Lung (tissue), 12 donors: ENCODE data around the gene VAMP5. TPM values are rescaled to one million over a fixed set of nuclear protein-coding genes. Genes with fewer than 3 reads are reported as not detected.

Experiments
- ATAC-seq: fragments of 200-7000 bp; cut with Tn5 transposase; one replicate; pipeline ENCODE4 v1.9.1; 2020; ENCODE audit warnings: moderate number of reproducible peaks; ENCODE audit not compliant: insufficient read depth, low FRiP score
- DNase-seq, 3 donors: peaks; one replicate each; pipeline ENCODE4 v3.0.0-alpha.2; 2013 to 2017
- H3K27ac ChIP-seq, 2 donors: one replicate each; pipeline ENCODE4 v1.5.1; 2013; ENCODE audit warnings: mild to moderate bottlenecking in 2 of 2, moderate library complexity in 2 of 2, control low read depth in 1 of 2, inconsistent platforms in 1 of 2, low read depth in 1 of 2, low read length in 1 of 2
- H3K27me3 ChIP-seq, 3 donors: one replicate each; pipeline ENCODE4 v1.5.1; 2013; ENCODE audit warnings: low read length in 2 of 3; ENCODE audit not compliant: control insufficient read depth in 3 of 3, insufficient read depth in 3 of 3
- H3K36me3 ChIP-seq, 4 donors: one replicate each; pipeline ENCODE4 v1.5.1; 2013; ENCODE audit warnings: low read length in 4 of 4, mild to moderate bottlenecking in 1 of 4, moderate library complexity in 1 of 4; ENCODE audit not compliant: control insufficient read depth in 4 of 4, insufficient read depth in 4 of 4
- H3K4me1 ChIP-seq, 5 donors: one replicate each; pipeline ENCODE4 v1.5.1; 2013; ENCODE audit warnings: low read length in 5 of 5, mild to moderate bottlenecking in 2 of 5, moderate library complexity in 1 of 5; ENCODE audit not compliant: control insufficient read depth in 5 of 5, insufficient read depth in 5 of 5
- H3K4me3 ChIP-seq: one replicate; pipeline ENCODE4 v1.5.1; 2013; ENCODE audit warnings: mild to moderate bottlenecking, control low read depth, moderate library complexity
- H3K9ac ChIP-seq, 2 donors: one replicate each; pipeline ENCODE4 v1.5.1; 2013; ENCODE audit warnings: low read length in 2 of 2, control low read depth in 1 of 2; ENCODE audit not compliant: insufficient read depth in 1 of 2
- H3K9me3 ChIP-seq, 4 donors: one replicate each; pipeline ENCODE4 v1.5.1; 2013; ENCODE audit warnings: low read length in 3 of 4, mild to moderate bottlenecking in 1 of 4, moderate library complexity in 1 of 4; ENCODE audit not compliant: control insufficient read depth in 4 of 4, insufficient read depth in 3 of 4
- CTCF ChIP-seq: IDR thresholded peaks from 2 replicates; pipeline ENCODE4 v1.5.1; 2012; ENCODE audit warnings: mild to moderate bottlenecking; ENCODE audit errors: control extremely low read depth, extremely low read depth
- WGBS, 2 donors: extraction: QIAGEN DNeasy Blood & Tissue Kit; methylation state at CpG; one replicate each; pipeline ENCODE4 v1.1.7; 2013; 5-methylcytosine and 5-hydroxymethylcytosine counted together
- polyA plus RNA-seq, 2 donors: library from polyadenylated mRNA; stranded (reverse); fragments of 200-250 nt; gene quantifications; one replicate each; pipeline ENCODE4 v1.2.1, GENCODE V29; 2013
- total RNA-seq, 2 donors: library from RNA; depleted of rRNA in 1 of 2; stranded (reverse); fragments of >200 nt in 1 of 2; gene quantifications; one replicate each; pipeline ENCODE4 v1.2.1, GENCODE V29; 2014 to 2021
- donor health status: control.
- donor health status: control.
- donor health status: Bipolar disorder and iron deficiency.
- donor health status: healthy.
- donor health status: DM: yes; HTN: yes; CAD: no.

VAMP5 gene
- total and polyA plus RNA-seq, 4 donors: 18.5 to 165 (median 73.0) TPM

GRCh38 chr2:85549095-85549494, 35.1 kb upstream of the VAMP5 start:
- 74 to 93% methylated on average over 10 of the region's 10 CpGs for WGBS, 2 donors
- Histone ChIP-seq H3K9me3 (no peaks in the 10 kb centered on the region), H3K9ac (no peak overlapping the region), H3K27ac (no peak overlapping the region), H3K4me1 (no peaks in the 10 kb centered on the region), H3K4me3 (no peak overlapping the region), H3K27me3 (no peaks in the 10 kb centered on the region), H3K36me3 (peaks cover 26 to 48% (median 32%) of the 10 kb centered on the region in 4 donors)
- no peak for TF ChIP-seq CTCF
- DNase-seq (no peak), ATAC-seq (no peak)

- Histone ChIP-seq H3K9ac (no peak overlapping the region), H3K9me3 (no peaks in the 10 kb centered on the region), H3K27ac (peak overlapping the region in 1 of 2 donors; percentile 13), H3K4me1 (no peaks in the 10 kb centered on the region), H3K36me3 (peaks cover 25 to 47% (median 33%) of the 10 kb centered on the region in 4 donors), H3K27me3 (no peaks in the 10 kb centered on the region), H3K4me3 (no peak overlapping the region)
- WGBS, 2 donors: 21 to 45% methylated on average over 4 of the region's 4 CpGs
- ATAC-seq: no peak
- TF ChIP-seq CTCF: no peak
- DNase-seq: no peak
Observed at GRCh38 chr2:85549826-85550225, 34.4 kb upstream of the VAMP5 start.

GRCh38 chr2:85550486-85550885, 33.7 kb upstream of the VAMP5 start:
- ATAC-seq: no peak
- 29 to 65% methylated on average over 10 of the region's 10 CpGs for WGBS, 2 donors

More at GRCh38 chr2:85550486-85550885, 33.7 kb upstream of the VAMP5 start:
- no peak overlapping the region for H3K27ac ChIP-seq
- TF ChIP-seq CTCF: no peak
- H3K4me3 ChIP-seq: no peak overlapping the region
- no peak overlapping the region for H3K9ac ChIP-seq
- no peaks in the 10 kb centered on the region for H3K4me1 ChIP-seq
- H3K27me3 ChIP-seq: no peaks in the 10 kb centered on the region
- DNase-seq: no peak
- peaks cover 19 to 54% (median 32%) of the 10 kb centered on the region in 4 donors for H3K36me3 ChIP-seq
- no peaks in the 10 kb centered on the region for H3K9me3 ChIP-seq
